ENCODE data around the gene CDH9.

DNA sequence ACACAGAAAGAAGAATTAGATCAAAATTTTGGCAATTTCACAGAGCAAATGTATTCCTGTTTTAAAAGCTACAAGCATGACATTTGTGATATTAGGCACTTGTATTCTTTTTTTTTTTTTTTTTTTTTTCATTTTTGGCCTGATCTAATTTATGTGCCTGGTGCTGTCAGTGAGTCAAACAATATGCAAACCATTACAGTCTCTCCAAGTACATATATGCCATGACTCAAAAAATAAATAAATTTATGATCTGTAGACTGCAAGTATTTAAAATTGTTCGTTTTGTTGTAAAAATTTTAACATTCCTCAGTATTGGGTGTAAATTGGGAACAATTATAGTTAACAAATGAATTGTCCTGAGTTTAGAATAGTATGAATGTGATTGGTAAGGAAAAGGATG is 51.4 kb downstream of the CDH9 start:
- TF ChIP-seq GATA2 (IDR thresholded peaks at IDR 0.05; ENCODE audit: low read depth, low read length) (no peak), GATA3 (IDR thresholded peaks at IDR 0.05; ENCODE audit: low read depth, low read length) (no peak)
